ENCODE results near the gene HTR3D. TPM values are rescaled to one million over a fixed set of nuclear protein-coding genes. Genes with fewer than 3 reads are reported as not detected.

HTR3D gene
- total and polyA plus RNA-seq, 2 of the 13 experiments (the other 11 are each of a cell fraction or from before 2014, with no cell fraction given): not detected

GRCh38 chr3:184030536-184030935, 1.0 kb upstream of the HTR3D start:
- in situ Hi-C loops (cut with HindIII; ENCODE audit: extremely low pct_ligation_motif_present, low pct_unique_long_range_greater_than_20kb): no loop called here
- no peak for FAIRE-seq

More at GRCh38 chr3:184030536-184030935, 1.0 kb upstream of the HTR3D start:
- ChIA-PET CTCF (ENCODE audit: low intra/inter-chr PET ratio, low total read pairs) (interaction anchor here (0.6 kb wide), 1 partner anchor 188 kb away, joined by 4 read pairs; no protein-coding TSS in a partner anchor), POLR2A (no interaction called here)
- Histone ChIP-seq H3K36me3 (replicated peaks in 1 of 2; ENCODE audit: control insufficient read depth in 1 of 2, insufficient read depth in 2 of 2, low read length in 2 of 2) (no peaks in the 10 kb centered on the region), H3K9ac (ENCODE audit: insufficient read depth, low read depth, low read length) (no peak overlapping the region), H4K20me1 (ENCODE audit: insufficient read depth, low read length) (no peaks in the 10 kb centered on the region), H2AFZ (ENCODE audit: low read length) (no peak overlapping the region), H3K27me3 (ENCODE audit: control insufficient read depth in 1 of 2, insufficient read depth in 2 of 2, low read length in 2 of 2) (peaks cover 1 to 14% of the 10 kb centered on the region in 2 experiments; a peak in 2 of 5 replicates), H3K9me3 (ENCODE audit: low read length) (no peaks in the 10 kb centered on the region), H3K4me3 (replicated peaks in 1 of 3; ENCODE audit: insufficient read depth in 1 of 3, low read depth in 2 of 3, low read length in 3 of 3) (no peak overlapping the region), H3K27ac (ENCODE audit: extremely low read length, insufficient read depth, low read length) (no peak overlapping the region), H3K79me2 (ENCODE audit: insufficient read depth, low read length) (no peaks in the 10 kb centered on the region), H3K4me2 (ENCODE audit: low read depth, low read length) (no peak overlapping the region), H3K4me1 (ENCODE audit: insufficient read depth, low read length) (no peaks in the 10 kb centered on the region)
- WGBS (ENCODE audit: low lambda C conversion rate): 20% methylated on average over 3 of the region's 3 CpGs
- DNase-seq (ENCODE audit: low spot score) (no peak), ATAC-seq (no peak)
- no TSS peak for BruUV-seq (replicated peaks)
- TF ChIP-seq, protein P1, sequence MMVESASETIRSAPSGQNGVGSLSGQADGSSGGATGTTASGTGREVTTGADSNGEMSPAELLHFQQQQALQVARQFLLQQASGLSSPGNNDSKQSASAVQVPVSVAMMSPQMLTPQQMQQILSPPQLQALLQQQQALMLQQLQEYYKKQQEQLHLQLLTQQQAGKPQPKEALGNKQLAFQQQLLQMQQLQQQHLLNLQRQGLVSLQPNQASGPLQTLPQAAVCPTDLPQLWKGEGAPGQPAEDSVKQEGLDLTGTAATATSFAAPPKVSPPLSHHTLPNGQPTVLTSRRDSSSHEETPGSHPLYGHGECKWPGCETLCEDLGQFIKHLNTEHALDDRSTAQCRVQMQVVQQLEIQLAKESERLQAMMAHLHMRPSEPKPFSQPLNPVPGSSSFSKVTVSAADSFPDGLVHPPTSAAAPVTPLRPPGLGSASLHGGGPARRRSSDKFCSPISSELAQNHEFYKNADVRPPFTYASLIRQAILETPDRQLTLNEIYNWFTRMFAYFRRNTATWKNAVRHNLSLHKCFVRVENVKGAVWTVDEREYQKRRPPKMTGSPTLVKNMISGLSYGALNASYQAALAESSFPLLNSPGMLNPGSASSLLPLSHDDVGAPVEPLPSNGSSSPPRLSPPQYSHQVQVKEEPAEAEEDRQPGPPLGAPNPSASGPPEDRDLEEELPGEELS (CRISPR knock-in tag; IDR thresholded peaks at IDR 0.05): no peak
- TF ChIP-seq ARID2 (CRISPR knock-in tag; IDR thresholded peaks at IDR 0.05; ENCODE audit: borderline replicate concordance): no peak
- no peak for TF ChIP-seq PCBP1 (IDR thresholded peaks at IDR 0.05; ENCODE audit: borderline replicate concordance, low read depth, low read length)
- no peak for TF ChIP-seq DNMT1 (CRISPR knock-in tag; IDR thresholded peaks at IDR 0.05)
- no peak for TF ChIP-seq ZNF263 (CRISPR knock-in tag; IDR thresholded peaks at IDR 0.05)
- TF ChIP-seq ZNF720 (CRISPR knock-in tag; IDR thresholded peaks at IDR 0.05): no peak
- TF ChIP-seq TFE3 (CRISPR knock-in tag; IDR thresholded peaks at IDR 0.05): no peak
- TF ChIP-seq SYNCRIP (IDR thresholded peaks at IDR 0.05; ENCODE audit: insufficient read depth, low read depth, low read length): no peak
- TF ChIP-seq ZZZ3 (CRISPR knock-in tag; IDR thresholded peaks at IDR 0.05; ENCODE audit: borderline replicate concordance): no peak
- no peak for TF ChIP-seq NFKB2 (CRISPR knock-in tag; IDR thresholded peaks at IDR 0.05; ENCODE audit: borderline replicate concordance)
- TF ChIP-seq ZFY (CRISPR knock-in tag; IDR thresholded peaks at IDR 0.05): no peak
- no peak for TF ChIP-seq HOXA9 (CRISPR knock-in tag; IDR thresholded peaks at IDR 0.05; ENCODE audit: borderline replicate concordance)
- TF ChIP-seq MAZ (IDR thresholded peaks at IDR 0.05; ENCODE audit: borderline replicate concordance, low read depth, low read length): no peak
- no peak for TF ChIP-seq MAZ (CRISPR knock-in tag; IDR thresholded peaks at IDR 0.05; ENCODE audit: low read depth)
- TF ChIP-seq ZNF790 (CRISPR knock-in tag; IDR thresholded peaks at IDR 0.05; ENCODE audit: borderline replicate concordance): no peak
- intact Hi-C loops (cut with micrococcal nuclease; ENCODE audit: unreplicated experiment): no loop called here

All from HepG2 (cell line).